GM23338 (cell line): Measurements from ENCODE around the gene SNRPB2. TPM values are rescaled to one million over a fixed set of nuclear protein-coding genes. Genes with fewer than 3 reads are reported as not detected.

Source experiments
- ATAC-seq: fragments of 200-7000 bp; cut with Tn5 transposase; 3 replicates; pipeline ENCODE4 v1.9.1; 2020
- DNase-seq: peaks from one replicate; pipeline ENCODE4 v3.0.0-alpha.2; 2015; ENCODE audit warnings: low spot score
- H2AFZ ChIP-seq: fragments of 200-600 bp; sonication (generic); 2 replicates; pipeline ENCODE4 v1.8.0; 2016; ENCODE audit warnings: antibody characterized with exemption, mild to moderate bottlenecking, moderate library complexity
- H3F3A ChIP-seq: fragments of 200-600 bp; sonication (generic); replicated peaks from 2 replicates; pipeline ENCODE4 v1.8.0; 2017; ENCODE audit warnings: antibody characterized with exemption, mixed run types, low read depth
- H3K27ac ChIP-seq: fragments of 200-600 bp; sonication (generic); 2 replicates; pipeline ENCODE4 v1.6.1; 2016; ENCODE audit warnings: low read depth
- H3K27me3 ChIP-seq: fragments of 200-600 bp; sonication (generic); 2 replicates; pipeline ENCODE4 v1.8.0; 2016; ENCODE audit warnings: mild to moderate bottlenecking, mixed run types, moderate library complexity; ENCODE audit not compliant: insufficient read depth
- H3K36me3 ChIP-seq: fragments of 200-600 bp; sonication (generic); 2 replicates; pipeline ENCODE4 v1.8.0; 2016; ENCODE audit warnings: mild to moderate bottlenecking; ENCODE audit not compliant: insufficient read depth
- H3K4me1 ChIP-seq: fragments of 200-600 bp; sonication (generic); 2 replicates; pipeline ENCODE4 v1.8.0; 2016; ENCODE audit warnings: mild to moderate bottlenecking, moderate library complexity; ENCODE audit not compliant: insufficient read depth
- H3K4me2 ChIP-seq: fragments of 200-600 bp; sonication (generic); 2 replicates; pipeline ENCODE4 v1.7.1; 2017; ENCODE audit warnings: mixed run types
- H3K4me3 ChIP-seq: fragments of 200-600 bp; sonication (generic); 2 replicates; pipeline ENCODE4 v1.6.1; 2016; ENCODE audit warnings: mixed run types
- H3K79me2 ChIP-seq: fragments of 200-600 bp; sonication (generic); replicated peaks from 2 replicates; pipeline ENCODE4 v1.8.0; 2017; ENCODE audit warnings: mild to moderate bottlenecking; ENCODE audit not compliant: insufficient read depth
- H3K9me2 ChIP-seq: fragments of 200-600 bp; sonication (generic); 2 replicates; pipeline ENCODE4 v1.8.0; 2017; ENCODE audit not compliant: insufficient read depth
- H4K20me1 ChIP-seq: fragments of 200-600 bp; sonication (generic); replicated peaks from 2 replicates; pipeline ENCODE4 v1.8.0; 2017; ENCODE audit warnings: mild to moderate bottlenecking; ENCODE audit not compliant: insufficient read depth
- H3K27ac Mint-ChIP-seq: 2 replicates; pipeline ENCODE4 v1.8.0; 2020; ENCODE audit warnings: inconsistent platforms, mild to moderate bottlenecking, moderate library complexity, mixed read lengths
- H3K27me3 Mint-ChIP-seq: 3 replicates; pipeline ENCODE4 v1.8.0; 2022; ENCODE audit warnings: low read depth, mild to moderate bottlenecking, moderate library complexity, mixed read lengths, inconsistent platforms; ENCODE audit not compliant: insufficient read depth, poor library complexity
- H3K36me3 Mint-ChIP-seq: 3 replicates; pipeline ENCODE4 v1.8.0; 2021; ENCODE audit warnings: low read depth, mild to moderate bottlenecking, inconsistent platforms, moderate library complexity, mixed read lengths
- H3K4me1 Mint-ChIP-seq: 3 replicates; pipeline ENCODE4 v1.8.0; 2020; ENCODE audit warnings: mild to moderate bottlenecking, inconsistent platforms, mixed read lengths
- H3K4me3 Mint-ChIP-seq: 3 replicates; pipeline ENCODE4 v1.8.0; 2021; ENCODE audit warnings: moderate library complexity, mild to moderate bottlenecking, inconsistent platforms, mixed read lengths
- H3K9me3 Mint-ChIP-seq: 3 replicates; pipeline ENCODE4 v1.8.0; 2020; ENCODE audit warnings: moderate library complexity, mild to moderate bottlenecking, inconsistent platforms, mixed read lengths
- CREB1 ChIP-seq: fragments of 250-450 bp; sonication (Bioruptor Pico); IDR thresholded peaks from 2 replicates; pipeline ENCODE4 v1.5.0; 2020; ENCODE audit warnings: low read depth, mild to moderate bottlenecking, moderate library complexity
- EZH2 ChIP-seq: fragments of 200-600 bp; sonication (generic); IDR thresholded peaks from one replicate; pipeline ENCODE4 v1.8.0; 2017; ENCODE audit warnings: antibody characterized with exemption, mild to moderate bottlenecking, low read depth; ENCODE audit not compliant: unreplicated experiment
- EZH2phosphoT487 ChIP-seq: fragments of 200-600 bp; sonication (generic); IDR thresholded peaks from one replicate; pipeline ENCODE4 v1.8.1; 2018; ENCODE audit warnings: antibody characterized with exemption; ENCODE audit not compliant: unreplicated experiment
- JUNB ChIP-seq: IDR thresholded peaks from one replicate; pipeline ENCODE4 v1.6.1; 2016; ENCODE audit warnings: antibody characterized with exemption; ENCODE audit not compliant: unreplicated experiment
- NANOG ChIP-seq: IDR thresholded peaks from 2 replicates; pipeline ENCODE4 v1.6.1; 2016; ENCODE audit warnings: antibody characterized with exemption, borderline replicate concordance
- POLR2AphosphoS5 ChIP-seq: IDR thresholded peaks from 2 replicates; pipeline ENCODE4 v1.6.1; 2016; ENCODE audit warnings: antibody characterized with exemption, low read depth
- STAT1 ChIP-seq: IDR thresholded peaks from one replicate; pipeline ENCODE4 v1.6.1; 2016; ENCODE audit warnings: antibody characterized with exemption; ENCODE audit not compliant: unreplicated experiment
- ZNF114 ChIP-seq: fragments of 250-450 bp; sonication (Bioruptor Pico); IDR thresholded peaks from 2 replicates; pipeline ENCODE4 v1.5.0; 2020; ENCODE audit warnings: mild to moderate bottlenecking, moderate library complexity
- ZNF331 ChIP-seq: fragments of 250-450 bp; sonication (Bioruptor Pico); IDR thresholded peaks from 2 replicates; pipeline ENCODE4 v1.5.0; 2020; ENCODE audit warnings: low read depth, mild to moderate bottlenecking, moderate library complexity
- polyA plus RNA-seq: library from polyadenylated mRNA; unstranded; fragments of >200 nt; fragmentation: Nextera tagmentation; extraction: Ambion mirVana; gene quantifications from 2 replicates; pipeline ENCODE4 v1.2.1, GENCODE V29; 2016
- total RNA-seq: library from RNA; depleted of rRNA; stranded (reverse); fragments of >200 nt; shearing (Covaris generic); gene quantifications from 2 replicates; pipeline ENCODE4 v1.2.3, GENCODE V29; 2014
- TF ChIP-seq, protein P1 (sequence below): fragments of 250-450 bp; sonication (Bioruptor Pico); IDR thresholded peaks from 2 replicates; pipeline ENCODE4 v1.5.0; 2020; ENCODE audit warnings: mild to moderate bottlenecking, moderate library complexity
- TF ChIP-seq, protein P2 (sequence below): IDR thresholded peaks from 2 replicates; pipeline ENCODE4 v1.6.1; 2016; ENCODE audit warnings: antibody characterized with exemption
- TF ChIP-seq, protein P3 (sequence below), 2 experiments: fragments of 200-600 bp in 1 of 2; sonication (generic) in 1 of 2; conservative IDR thresholded peaks; 2 replicates each; pipeline versions ENCODE4 v1.5.1 to v1.6.1; 2016 to 2017; ENCODE audit warnings: antibody characterized with exemption in 2 of 2, low read depth in 2 of 2, mild to moderate bottlenecking in 2 of 2, moderate library complexity in 1 of 2
- TF ChIP-seq, protein P4 (sequence below): IDR thresholded peaks from one replicate; pipeline ENCODE4 v1.6.1; 2018; ENCODE audit warnings: antibody characterized with exemption; ENCODE audit not compliant: unreplicated experiment

The SNRPB2 gene
- total and polyA plus RNA-seq, 2 experiments from 2014 or later = 94.9 to 377 TPM

DNA sequence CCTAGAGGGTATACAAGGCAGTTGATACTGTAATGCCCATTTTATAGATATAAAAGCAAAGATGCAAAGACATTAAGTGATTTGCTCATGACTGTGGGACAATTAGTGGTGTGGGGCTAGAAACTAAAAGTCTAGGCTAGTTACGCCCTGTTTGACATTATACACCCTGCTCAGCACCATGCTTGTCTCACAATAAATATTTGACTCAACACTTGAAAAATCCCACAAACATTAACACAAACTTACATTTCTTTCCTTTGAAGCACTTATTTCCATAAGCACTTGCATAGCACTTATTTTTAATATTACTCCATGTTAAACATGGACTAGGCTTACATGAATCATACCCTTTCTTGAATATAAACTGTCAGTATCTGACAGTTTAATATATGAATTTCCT is 36.5 kb upstream of the SNRPB2 start:
- H3K36me3 ChIP-seq = no peaks in the 10 kb centered on the region
- DNase-seq (no peak), ATAC-seq (no peak)
- no peaks in the 10 kb centered on the region for H3K4me1 ChIP-seq
- Mint-ChIP-seq H3K4me3 (no peak overlapping the region), H3K27ac (no peak overlapping the region), H3K27me3 (no peaks in the 10 kb centered on the region), H3K9me3 (no peaks in the 10 kb centered on the region), H3K36me3 (no peaks in the 10 kb centered on the region), H3K4me1 (no peaks in the 10 kb centered on the region)
- TF ChIP-seq JUNB = no peak
- TF ChIP-seq EZH2 = no peak
- no peak for TF ChIP-seq EZH2phosphoT487
- no peak for TF ChIP-seq POLR2AphosphoS5
- TF ChIP-seq, protein P1, sequence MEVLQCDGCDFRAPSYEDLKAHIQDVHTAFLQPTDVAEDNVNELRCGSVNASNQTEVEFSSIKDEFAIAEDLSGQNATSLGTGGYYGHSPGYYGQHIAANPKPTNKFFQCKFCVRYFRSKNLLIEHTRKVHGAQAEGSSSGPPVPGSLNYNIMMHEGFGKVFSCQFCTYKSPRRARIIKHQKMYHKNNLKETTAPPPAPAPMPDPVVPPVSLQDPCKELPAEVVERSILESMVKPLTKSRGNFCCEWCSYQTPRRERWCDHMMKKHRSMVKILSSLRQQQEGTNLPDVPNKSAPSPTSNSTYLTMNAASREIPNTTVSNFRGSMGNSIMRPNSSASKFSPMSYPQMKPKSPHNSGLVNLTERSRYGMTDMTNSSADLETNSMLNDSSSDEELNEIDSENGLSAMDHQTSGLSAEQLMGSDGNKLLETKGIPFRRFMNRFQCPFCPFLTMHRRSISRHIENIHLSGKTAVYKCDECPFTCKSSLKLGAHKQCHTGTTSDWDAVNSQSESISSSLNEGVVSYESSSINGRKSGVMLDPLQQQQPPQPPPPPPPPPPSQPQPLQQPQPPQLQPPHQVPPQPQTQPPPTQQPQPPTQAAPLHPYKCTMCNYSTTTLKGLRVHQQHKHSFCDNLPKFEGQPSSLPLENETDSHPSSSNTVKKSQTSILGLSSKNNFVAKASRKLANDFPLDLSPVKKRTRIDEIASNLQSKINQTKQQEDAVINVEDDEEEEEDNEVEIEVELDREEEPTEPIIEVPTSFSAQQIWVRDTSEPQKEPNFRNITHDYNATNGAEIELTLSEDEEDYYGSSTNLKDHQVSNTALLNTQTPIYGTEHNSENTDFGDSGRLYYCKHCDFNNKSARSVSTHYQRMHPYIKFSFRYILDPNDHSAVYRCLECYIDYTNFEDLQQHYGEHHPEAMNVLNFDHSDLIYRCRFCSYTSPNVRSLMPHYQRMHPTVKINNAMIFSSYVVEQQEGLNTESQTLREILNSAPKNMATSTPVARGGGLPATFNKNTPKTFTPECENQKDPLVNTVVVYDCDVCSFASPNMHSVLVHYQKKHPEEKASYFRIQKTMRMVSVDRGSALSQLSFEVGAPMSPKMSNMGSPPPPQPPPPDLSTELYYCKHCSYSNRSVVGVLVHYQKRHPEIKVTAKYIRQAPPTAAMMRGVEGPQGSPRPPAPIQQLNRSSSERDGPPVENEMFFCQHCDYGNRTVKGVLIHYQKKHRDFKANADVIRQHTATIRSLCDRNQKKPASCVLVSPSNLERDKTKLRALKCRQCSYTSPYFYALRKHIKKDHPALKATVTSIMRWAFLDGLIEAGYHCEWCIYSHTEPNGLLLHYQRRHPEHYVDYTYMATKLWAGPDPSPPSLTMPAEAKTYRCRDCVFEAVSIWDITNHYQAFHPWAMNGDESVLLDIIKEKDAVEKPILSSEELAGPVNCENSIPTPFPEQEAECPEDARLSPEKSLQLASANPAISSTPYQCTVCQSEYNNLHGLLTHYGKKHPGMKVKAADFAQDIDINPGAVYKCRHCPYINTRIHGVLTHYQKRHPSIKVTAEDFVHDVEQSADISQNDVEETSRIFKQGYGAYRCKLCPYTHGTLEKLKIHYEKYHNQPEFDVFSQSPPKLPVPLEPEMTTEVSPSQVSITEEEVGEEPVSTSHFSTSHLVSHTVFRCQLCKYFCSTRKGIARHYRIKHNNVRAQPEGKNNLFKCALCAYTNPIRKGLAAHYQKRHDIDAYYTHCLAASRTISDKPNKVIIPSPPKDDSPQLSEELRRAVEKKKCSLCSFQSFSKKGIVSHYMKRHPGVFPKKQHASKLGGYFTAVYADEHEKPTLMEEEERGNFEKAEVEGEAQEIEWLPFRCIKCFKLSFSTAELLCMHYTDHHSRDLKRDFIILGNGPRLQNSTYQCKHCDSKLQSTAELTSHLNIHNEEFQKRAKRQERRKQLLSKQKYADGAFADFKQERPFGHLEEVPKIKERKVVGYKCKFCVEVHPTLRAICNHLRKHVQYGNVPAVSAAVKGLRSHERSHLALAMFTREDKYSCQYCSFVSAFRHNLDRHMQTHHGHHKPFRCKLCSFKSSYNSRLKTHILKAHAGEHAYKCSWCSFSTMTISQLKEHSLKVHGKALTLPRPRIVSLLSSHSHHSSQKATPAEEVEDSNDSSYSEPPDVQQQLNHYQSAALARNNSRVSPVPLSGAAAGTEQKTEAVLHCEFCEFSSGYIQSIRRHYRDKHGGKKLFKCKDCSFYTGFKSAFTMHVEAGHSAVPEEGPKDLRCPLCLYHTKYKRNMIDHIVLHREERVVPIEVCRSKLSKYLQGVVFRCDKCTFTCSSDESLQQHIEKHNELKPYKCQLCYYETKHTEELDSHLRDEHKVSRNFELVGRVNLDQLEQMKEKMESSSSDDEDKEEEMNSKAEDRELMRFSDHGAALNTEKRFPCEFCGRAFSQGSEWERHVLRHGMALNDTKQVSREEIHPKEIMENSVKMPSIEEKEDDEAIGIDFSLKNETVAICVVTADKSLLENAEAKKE (CRISPR knock-in tag) = no peak
- TF ChIP-seq NANOG = no peak
- TF ChIP-seq, protein P2, sequence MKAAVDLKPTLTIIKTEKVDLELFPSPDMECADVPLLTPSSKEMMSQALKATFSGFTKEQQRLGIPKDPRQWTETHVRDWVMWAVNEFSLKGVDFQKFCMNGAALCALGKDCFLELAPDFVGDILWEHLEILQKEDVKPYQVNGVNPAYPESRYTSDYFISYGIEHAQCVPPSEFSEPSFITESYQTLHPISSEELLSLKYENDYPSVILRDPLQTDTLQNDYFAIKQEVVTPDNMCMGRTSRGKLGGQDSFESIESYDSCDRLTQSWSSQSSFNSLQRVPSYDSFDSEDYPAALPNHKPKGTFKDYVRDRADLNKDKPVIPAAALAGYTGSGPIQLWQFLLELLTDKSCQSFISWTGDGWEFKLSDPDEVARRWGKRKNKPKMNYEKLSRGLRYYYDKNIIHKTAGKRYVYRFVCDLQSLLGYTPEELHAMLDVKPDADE = no peak
- TF ChIP-seq, protein P3, sequence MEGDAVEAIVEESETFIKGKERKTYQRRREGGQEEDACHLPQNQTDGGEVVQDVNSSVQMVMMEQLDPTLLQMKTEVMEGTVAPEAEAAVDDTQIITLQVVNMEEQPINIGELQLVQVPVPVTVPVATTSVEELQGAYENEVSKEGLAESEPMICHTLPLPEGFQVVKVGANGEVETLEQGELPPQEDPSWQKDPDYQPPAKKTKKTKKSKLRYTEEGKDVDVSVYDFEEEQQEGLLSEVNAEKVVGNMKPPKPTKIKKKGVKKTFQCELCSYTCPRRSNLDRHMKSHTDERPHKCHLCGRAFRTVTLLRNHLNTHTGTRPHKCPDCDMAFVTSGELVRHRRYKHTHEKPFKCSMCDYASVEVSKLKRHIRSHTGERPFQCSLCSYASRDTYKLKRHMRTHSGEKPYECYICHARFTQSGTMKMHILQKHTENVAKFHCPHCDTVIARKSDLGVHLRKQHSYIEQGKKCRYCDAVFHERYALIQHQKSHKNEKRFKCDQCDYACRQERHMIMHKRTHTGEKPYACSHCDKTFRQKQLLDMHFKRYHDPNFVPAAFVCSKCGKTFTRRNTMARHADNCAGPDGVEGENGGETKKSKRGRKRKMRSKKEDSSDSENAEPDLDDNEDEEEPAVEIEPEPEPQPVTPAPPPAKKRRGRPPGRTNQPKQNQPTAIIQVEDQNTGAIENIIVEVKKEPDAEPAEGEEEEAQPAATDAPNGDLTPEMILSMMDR (conservative IDR thresholded peaks at IDR 0.05; ENCODE audit: low read depth in 2 of 2) = no peak
- TF ChIP-seq, protein P4, sequence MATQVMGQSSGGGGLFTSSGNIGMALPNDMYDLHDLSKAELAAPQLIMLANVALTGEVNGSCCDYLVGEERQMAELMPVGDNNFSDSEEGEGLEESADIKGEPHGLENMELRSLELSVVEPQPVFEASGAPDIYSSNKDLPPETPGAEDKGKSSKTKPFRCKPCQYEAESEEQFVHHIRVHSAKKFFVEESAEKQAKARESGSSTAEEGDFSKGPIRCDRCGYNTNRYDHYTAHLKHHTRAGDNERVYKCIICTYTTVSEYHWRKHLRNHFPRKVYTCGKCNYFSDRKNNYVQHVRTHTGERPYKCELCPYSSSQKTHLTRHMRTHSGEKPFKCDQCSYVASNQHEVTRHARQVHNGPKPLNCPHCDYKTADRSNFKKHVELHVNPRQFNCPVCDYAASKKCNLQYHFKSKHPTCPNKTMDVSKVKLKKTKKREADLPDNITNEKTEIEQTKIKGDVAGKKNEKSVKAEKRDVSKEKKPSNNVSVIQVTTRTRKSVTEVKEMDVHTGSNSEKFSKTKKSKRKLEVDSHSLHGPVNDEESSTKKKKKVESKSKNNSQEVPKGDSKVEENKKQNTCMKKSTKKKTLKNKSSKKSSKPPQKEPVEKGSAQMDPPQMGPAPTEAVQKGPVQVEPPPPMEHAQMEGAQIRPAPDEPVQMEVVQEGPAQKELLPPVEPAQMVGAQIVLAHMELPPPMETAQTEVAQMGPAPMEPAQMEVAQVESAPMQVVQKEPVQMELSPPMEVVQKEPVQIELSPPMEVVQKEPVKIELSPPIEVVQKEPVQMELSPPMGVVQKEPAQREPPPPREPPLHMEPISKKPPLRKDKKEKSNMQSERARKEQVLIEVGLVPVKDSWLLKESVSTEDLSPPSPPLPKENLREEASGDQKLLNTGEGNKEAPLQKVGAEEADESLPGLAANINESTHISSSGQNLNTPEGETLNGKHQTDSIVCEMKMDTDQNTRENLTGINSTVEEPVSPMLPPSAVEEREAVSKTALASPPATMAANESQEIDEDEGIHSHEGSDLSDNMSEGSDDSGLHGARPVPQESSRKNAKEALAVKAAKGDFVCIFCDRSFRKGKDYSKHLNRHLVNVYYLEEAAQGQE = no peak
- no peak for TF ChIP-seq ZNF114 (CRISPR knock-in tag)
- no peak for TF ChIP-seq STAT1
- no peak for TF ChIP-seq ZNF331 (CRISPR knock-in tag)
- TF ChIP-seq CREB1 (CRISPR knock-in tag) = no peak
- no peak overlapping the region for H3K4me3 ChIP-seq
- no peak overlapping the region for H3K4me2 ChIP-seq
- H3K27ac ChIP-seq = no peak overlapping the region
- no peaks in the 10 kb centered on the region for H3K79me2 ChIP-seq
- no peaks in the 10 kb centered on the region for H3K27me3 ChIP-seq
- H3K9me2 ChIP-seq = no peaks in the 10 kb centered on the region
- H3F3A ChIP-seq = no peaks in the 10 kb centered on the region
- no peaks in the 10 kb centered on the region for H4K20me1 ChIP-seq
- no peak overlapping the region for H2AFZ ChIP-seq
